Measurements from ENCODE around the gene REG4.

REG4 gene

DNA sequence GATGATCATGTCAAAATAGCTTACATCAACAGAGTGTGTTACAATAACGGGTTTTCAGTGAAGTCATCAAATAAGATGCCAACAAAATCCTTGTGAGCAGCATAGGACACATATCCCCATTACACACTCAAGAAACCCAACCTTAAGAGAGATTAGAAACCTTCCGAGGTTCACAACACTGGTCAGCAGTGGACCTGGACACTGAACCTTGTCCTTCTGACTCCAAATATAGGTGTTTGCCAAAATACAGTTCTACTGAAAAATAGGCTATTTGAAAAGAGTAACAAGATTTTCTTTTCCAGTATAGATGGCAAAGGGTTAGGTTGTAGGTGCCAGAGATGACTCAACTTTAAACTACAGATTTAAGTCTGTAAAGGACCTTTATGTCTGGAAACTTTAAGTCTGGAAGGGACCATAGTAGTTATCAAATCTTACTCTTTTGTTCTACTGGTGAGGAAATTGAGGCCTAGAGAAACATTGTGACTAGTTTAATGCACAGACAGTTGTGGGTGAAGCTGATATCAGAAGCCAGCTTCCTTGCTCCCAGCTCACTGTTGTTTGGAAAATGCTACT, 811 bp upstream of the REG4 start:
- Histone ChIP-seq H2BK5ac (ENCODE audit: low read depth, low read length, poor library complexity) (no peak overlapping the region), H3K27me3 (ENCODE audit: insufficient read depth, low read length) (no peaks in the 10 kb centered on the region), H3K27ac (ENCODE audit: low read depth, low read length) (no peak overlapping the region), H2AK5ac (ENCODE audit: low read length) (no peak overlapping the region), H3K4me2 (ENCODE audit: low read length) (no peak overlapping the region), H2BK120ac (ENCODE audit: insufficient read depth, low read length, poor library complexity) (no peak overlapping the region), H3K9ac (ENCODE audit: low read length) (no peak overlapping the region), H3K14ac (ENCODE audit: low read length) (no peak overlapping the region), H2AFZ (ENCODE audit: insufficient read depth, low read length, poor library complexity) (no peak overlapping the region), H3K4me3 (ENCODE audit: low read depth, low read length) (no peak overlapping the region), H3K79me2 (ENCODE audit: control insufficient read depth, insufficient read depth, low read length, poor library complexity) (no peaks in the 10 kb centered on the region), H4K12ac (ENCODE audit: low read depth, low read length) (no peak overlapping the region), H3K79me1 (ENCODE audit: low read length) (no peaks in the 10 kb centered on the region), H2BK12ac (ENCODE audit: low read length) (no peak overlapping the region), H3K36me3 (ENCODE audit: control insufficient read depth in 1 of 2, insufficient read depth in 2 of 2, low read length in 2 of 2) (no peaks in the 10 kb centered on the region), H4K8ac (ENCODE audit: low read depth, low read length) (no peak overlapping the region), H3K4me1 (ENCODE audit: control insufficient read depth in 1 of 2, insufficient read depth in 2 of 2, low read length in 2 of 2) (no peaks in the 10 kb centered on the region), H4K91ac (ENCODE audit: low read depth, low read length) (no peak overlapping the region), H3K23ac (ENCODE audit: low read length) (no peak overlapping the region), H3K18ac (ENCODE audit: low read length) (no peak overlapping the region), H3K4ac (ENCODE audit: low read depth, low read length) (no peak overlapping the region), H3K9me3 (ENCODE audit: insufficient read depth, low read depth, low read length) (no peaks in the 10 kb centered on the region)
- DNase-seq = no peak
- WGBS (ENCODE audit: extremely low coverage, insufficient coverage, insufficient read length) = no CpG with 5 or more reads among the region's 2 CpGs

DNA sequence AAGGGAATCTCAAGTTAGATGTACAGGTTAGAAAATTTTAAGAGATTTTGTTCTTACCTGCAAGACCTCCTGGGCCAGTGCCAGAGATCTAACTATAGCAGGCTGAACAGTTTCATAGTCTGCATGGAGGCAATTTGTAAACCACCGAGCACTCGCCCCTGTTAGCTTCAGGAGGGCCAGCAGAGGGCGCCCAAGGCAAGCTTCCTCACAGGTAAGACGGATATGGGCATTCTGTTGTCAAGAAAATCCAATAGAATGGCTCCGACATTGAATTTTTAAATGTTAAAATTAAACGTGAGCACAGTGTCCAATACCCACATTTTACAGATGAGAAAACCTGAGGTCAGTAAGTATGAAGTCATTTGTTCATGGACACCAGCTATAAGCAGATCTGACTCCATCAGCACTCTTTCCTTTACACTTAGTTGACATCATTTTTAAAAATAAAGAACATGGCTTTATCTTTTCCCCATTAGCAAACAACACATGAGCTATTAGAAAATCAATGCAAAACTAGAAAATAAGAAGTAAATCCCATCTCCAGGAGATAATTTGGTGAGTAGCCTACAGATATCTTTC, 2.2 kb downstream of the REG4 start:
- whole genome bisulfite sequencing (ENCODE audit: extremely low coverage, insufficient coverage, insufficient read length) = no CpG with 5 or more reads among the region's 6 CpGs
- H3K4me1 ChIP-seq (ENCODE audit: control insufficient read depth in 1 of 2, insufficient read depth in 2 of 2, low read length in 2 of 2) = no peaks in the 10 kb centered on the region
- no peak overlapping the region for H3K23ac ChIP-seq (ENCODE audit: low read length)
- peak; percentile 55 to 83 for DNase-seq
- no peak overlapping the region for H3K27ac ChIP-seq (ENCODE audit: low read depth, low read length)
- H3K9me3 ChIP-seq (ENCODE audit: insufficient read depth, low read depth, low read length) = no peaks in the 10 kb centered on the region
- no peak overlapping the region for H4K12ac ChIP-seq (ENCODE audit: low read depth, low read length)
- H3K79me1 ChIP-seq (ENCODE audit: low read length) = no peaks in the 10 kb centered on the region
- H2BK12ac ChIP-seq (ENCODE audit: low read length) = no peak overlapping the region
- H3K4ac ChIP-seq (ENCODE audit: low read depth, low read length) = no peak overlapping the region
- no peaks in the 10 kb centered on the region for H3K27me3 ChIP-seq (ENCODE audit: insufficient read depth, low read length)
- no peak overlapping the region for H4K8ac ChIP-seq (ENCODE audit: low read depth, low read length)
- H4K91ac ChIP-seq (ENCODE audit: low read depth, low read length) = no peak overlapping the region
- H3K14ac ChIP-seq (ENCODE audit: low read length) = no peak overlapping the region
- H3K4me3 ChIP-seq (ENCODE audit: low read depth, low read length) = no peak overlapping the region
- no peaks in the 10 kb centered on the region for H3K36me3 ChIP-seq (ENCODE audit: control insufficient read depth in 1 of 2, insufficient read depth in 2 of 2, low read length in 2 of 2)
- no peaks in the 10 kb centered on the region for H3K79me2 ChIP-seq (ENCODE audit: control insufficient read depth, insufficient read depth, low read length, poor library complexity)
- H3K4me2 ChIP-seq (ENCODE audit: low read length) = no peak overlapping the region
- no peak overlapping the region for H2AK5ac ChIP-seq (ENCODE audit: low read length)
- no peak overlapping the region for H2AFZ ChIP-seq (ENCODE audit: insufficient read depth, low read length, poor library complexity)
- no peak overlapping the region for H2BK5ac ChIP-seq (ENCODE audit: low read depth, low read length, poor library complexity)
- H3K18ac ChIP-seq (ENCODE audit: low read length) = no peak overlapping the region
- no peak overlapping the region for H3K9ac ChIP-seq (ENCODE audit: low read length)
- H2BK120ac ChIP-seq (ENCODE audit: insufficient read depth, low read length, poor library complexity) = no peak overlapping the region

DNA sequence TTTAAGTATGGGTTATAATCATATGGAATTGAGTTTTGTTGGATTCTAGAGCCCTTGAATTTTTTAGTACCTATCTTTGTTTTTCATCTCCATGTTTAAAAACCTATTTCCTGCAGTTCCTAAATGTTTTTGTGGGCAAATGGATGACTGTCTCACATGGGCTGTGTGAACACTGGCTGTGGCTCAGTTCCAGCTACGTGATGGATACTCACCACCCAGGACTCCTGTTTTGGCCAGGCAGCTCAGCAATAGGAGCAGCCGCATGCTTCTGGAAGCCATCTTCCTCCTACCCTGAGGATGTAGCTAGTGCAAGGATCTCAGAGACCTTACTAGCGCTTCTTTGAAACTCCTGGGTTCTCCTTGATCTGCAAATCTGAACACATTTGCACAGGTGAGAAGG, 2.8 kb downstream of the REG4 start:
- H3K79me1 ChIP-seq (ENCODE audit: low read length) = no peaks in the 10 kb centered on the region
- H4K12ac ChIP-seq (ENCODE audit: low read depth, low read length) = no peak overlapping the region
- H3K27ac ChIP-seq (ENCODE audit: low read depth, low read length) = no peak overlapping the region
- H3K4me1 ChIP-seq (ENCODE audit: control insufficient read depth in 1 of 2, insufficient read depth in 2 of 2, low read length in 2 of 2) = no peaks in the 10 kb centered on the region
- no peak overlapping the region for H2BK120ac ChIP-seq (ENCODE audit: insufficient read depth, low read length, poor library complexity)
- H2AFZ ChIP-seq (ENCODE audit: insufficient read depth, low read length, poor library complexity) = no peak overlapping the region
- no peak overlapping the region for H2BK5ac ChIP-seq (ENCODE audit: low read depth, low read length, poor library complexity)
- H3K9ac ChIP-seq (ENCODE audit: low read length) = no peak overlapping the region
- no peak overlapping the region for H4K8ac ChIP-seq (ENCODE audit: low read depth, low read length)
- no peak overlapping the region for H3K23ac ChIP-seq (ENCODE audit: low read length)
- no peaks in the 10 kb centered on the region for H3K36me3 ChIP-seq (ENCODE audit: control insufficient read depth in 1 of 2, insufficient read depth in 2 of 2, low read length in 2 of 2)
- no peak overlapping the region for H3K18ac ChIP-seq (ENCODE audit: low read length)
- H3K4ac ChIP-seq (ENCODE audit: low read depth, low read length) = no peak overlapping the region
- no peaks in the 10 kb centered on the region for H3K79me2 ChIP-seq (ENCODE audit: control insufficient read depth, insufficient read depth, low read length, poor library complexity)
- no peak overlapping the region for H3K14ac ChIP-seq (ENCODE audit: low read length)
- H3K27me3 ChIP-seq (ENCODE audit: insufficient read depth, low read length) = no peaks in the 10 kb centered on the region
- WGBS (ENCODE audit: extremely low coverage, insufficient coverage, insufficient read length) = no CpG with 5 or more reads among the region's 3 CpGs
- no peak for DNase-seq
- H3K4me2 ChIP-seq (ENCODE audit: low read length) = no peak overlapping the region
- H3K9me3 ChIP-seq (ENCODE audit: insufficient read depth, low read depth, low read length) = no peaks in the 10 kb centered on the region
- H2AK5ac ChIP-seq (ENCODE audit: low read length) = no peak overlapping the region
- no peak overlapping the region for H3K4me3 ChIP-seq (ENCODE audit: low read depth, low read length)
- no peak overlapping the region for H4K91ac ChIP-seq (ENCODE audit: low read depth, low read length)
- no peak overlapping the region for H2BK12ac ChIP-seq (ENCODE audit: low read length)

DNA sequence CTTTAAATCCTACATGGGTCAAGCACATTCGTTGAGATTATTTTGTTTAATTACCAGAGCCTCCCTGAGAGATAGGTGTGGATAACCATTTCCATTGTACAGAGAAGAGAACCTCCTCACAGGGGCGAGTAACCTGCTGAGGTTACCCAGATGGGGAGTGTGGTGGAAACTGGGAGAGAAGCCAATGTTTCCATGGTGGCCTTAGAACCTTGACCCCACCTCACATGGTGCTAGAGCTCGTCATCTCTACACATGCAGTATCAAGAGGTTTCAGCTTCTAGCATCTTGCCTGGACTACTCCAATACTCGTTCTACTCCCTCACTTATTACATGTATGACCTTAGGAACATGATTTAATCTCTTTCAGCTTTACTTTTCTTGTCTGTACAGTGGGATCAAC, 4.8 kb downstream of the REG4 start:
- Histone ChIP-seq H4K8ac (ENCODE audit: low read depth, low read length) (no peak overlapping the region), H2AK5ac (ENCODE audit: low read length) (no peak overlapping the region), H3K9me3 (ENCODE audit: insufficient read depth, low read depth, low read length) (no peaks in the 10 kb centered on the region), H3K4me1 (ENCODE audit: control insufficient read depth in 1 of 2, insufficient read depth in 2 of 2, low read length in 2 of 2) (no peaks in the 10 kb centered on the region), H4K12ac (ENCODE audit: low read depth, low read length) (no peak overlapping the region), H3K79me1 (ENCODE audit: low read length) (no peaks in the 10 kb centered on the region), H2BK12ac (ENCODE audit: low read length) (no peak overlapping the region), H3K4ac (ENCODE audit: low read depth, low read length) (no peak overlapping the region), H4K91ac (ENCODE audit: low read depth, low read length) (no peak overlapping the region), H3K27me3 (ENCODE audit: insufficient read depth, low read length) (no peaks in the 10 kb centered on the region), H3K36me3 (ENCODE audit: control insufficient read depth in 1 of 2, insufficient read depth in 2 of 2, low read length in 2 of 2) (no peaks in the 10 kb centered on the region), H2BK120ac (ENCODE audit: insufficient read depth, low read length, poor library complexity) (no peak overlapping the region), H3K27ac (ENCODE audit: low read depth, low read length) (no peak overlapping the region), H3K79me2 (ENCODE audit: control insufficient read depth, insufficient read depth, low read length, poor library complexity) (no peaks in the 10 kb centered on the region), H2AFZ (ENCODE audit: insufficient read depth, low read length, poor library complexity) (no peak overlapping the region), H3K23ac (ENCODE audit: low read length) (no peak overlapping the region), H3K18ac (ENCODE audit: low read length) (no peak overlapping the region), H3K4me2 (ENCODE audit: low read length) (no peak overlapping the region), H2BK5ac (ENCODE audit: low read depth, low read length, poor library complexity) (no peak overlapping the region), H3K9ac (ENCODE audit: low read length) (no peak overlapping the region), H3K4me3 (ENCODE audit: low read depth, low read length) (no peak overlapping the region), H3K14ac (ENCODE audit: low read length) (no peak overlapping the region)
- no CpG with 5 or more reads among the region's 4 CpGs for WGBS (ENCODE audit: extremely low coverage, insufficient coverage, insufficient read length)
- no peak for DNase-seq

All from trophoblast cell (in vitro differentiated cells and primary cell).